HG03159 (cell line): Measurements from ENCODE around the gene VIM.
"Not testable (repeated sequence)": the region's sequence is repeated elsewhere in the genome, so short reads cannot be mapped to it uniquely, and the experiment has no call there.

Experiments used
- ATAC-seq: cut with Tn5 transposase; IDR thresholded peaks from one replicate; pipeline ENCODE4 v1.9.1; 2021; ENCODE audit warnings: mild to moderate bottlenecking, moderate library complexity; ENCODE audit not compliant: unreplicated experiment

VIM gene

GRCh38 chr10:17231788-17232187 is 3.7 kb downstream of the VIM start:
- no peak for ATAC-seq

- ATAC-seq, result no peak
Measured at GRCh38 chr10:17232276-17232960, 4.4 kb downstream of the VIM start.

- no peak for ATAC-seq
Measured at GRCh38 chr10:17233286-17233991, 5.4 kb downstream of the VIM start.

- no peak for ATAC-seq
Measured at GRCh38 chr10:17234431-17234945, 6.4 kb downstream of the VIM start.

- no peak for ATAC-seq
Measured at GRCh38 chr10:17235136-17235535, 7.1 kb downstream of the VIM start.

GRCh38 chr10:17236468-17237148 is 8.6 kb downstream of the VIM start:
- ATAC-seq, result no peak

- no peak for ATAC-seq
Measured at GRCh38 chr10:17237149-17237527, 9.1 kb downstream of the VIM start.

GRCh38 chr10:17237915-17238444 is 9.9 kb downstream of the VIM start:
- no peak for ATAC-seq

- ATAC-seq, result no peak
Measured at GRCh38 chr10:17238445-17239291, 10.6 kb downstream of the VIM start.

- ATAC-seq, result no peak
Measured at GRCh38 chr10:17239345-17240085, 11.5 kb downstream of the VIM start.

GRCh38 chr10:17240096-17240495 is 12.1 kb downstream of the VIM start:
- no peak for ATAC-seq

- ATAC-seq, result no peak
Measured at GRCh38 chr10:17240616-17241015, 12.6 kb downstream of the VIM start.

- ATAC-seq, result no peak
Measured at GRCh38 chr10:17241611-17242333, 13.7 kb downstream of the VIM start.

GRCh38 chr10:17244700-17245365 is 16.8 kb downstream of the VIM start:
- no peak for ATAC-seq

GRCh38 chr10:17247210-17247609 is 19.2 kb downstream of the VIM start:
- ATAC-seq, result no peak

GRCh38 chr10:17248964-17249363 is 20.9 kb downstream of the VIM start:
- ATAC-seq, result no peak

- no peak for ATAC-seq
Measured at GRCh38 chr10:17249820-17250219, 21.8 kb downstream of the VIM start.

GRCh38 chr10:17250736-17251135 is 22.7 kb downstream of the VIM start:
- no peak for ATAC-seq

- not testable (repeated sequence) for ATAC-seq
Measured at GRCh38 chr10:17254543-17255050, 26.6 kb downstream of the VIM start.
